HG03135 (cell line): ENCODE results near the gene SLFN5.
"Not testable (repeated sequence)": the region's sequence is repeated elsewhere in the genome, so short reads cannot be mapped to it uniquely, and the experiment has no call there.

Source experiments
- ATAC-seq: cut with Tn5 transposase; IDR thresholded peaks from one replicate; pipeline ENCODE4 v1.9.1; 2021; ENCODE audit warnings: mild to moderate bottlenecking, moderate library complexity; ENCODE audit not compliant: unreplicated experiment

Gene SLFN5

DNA sequence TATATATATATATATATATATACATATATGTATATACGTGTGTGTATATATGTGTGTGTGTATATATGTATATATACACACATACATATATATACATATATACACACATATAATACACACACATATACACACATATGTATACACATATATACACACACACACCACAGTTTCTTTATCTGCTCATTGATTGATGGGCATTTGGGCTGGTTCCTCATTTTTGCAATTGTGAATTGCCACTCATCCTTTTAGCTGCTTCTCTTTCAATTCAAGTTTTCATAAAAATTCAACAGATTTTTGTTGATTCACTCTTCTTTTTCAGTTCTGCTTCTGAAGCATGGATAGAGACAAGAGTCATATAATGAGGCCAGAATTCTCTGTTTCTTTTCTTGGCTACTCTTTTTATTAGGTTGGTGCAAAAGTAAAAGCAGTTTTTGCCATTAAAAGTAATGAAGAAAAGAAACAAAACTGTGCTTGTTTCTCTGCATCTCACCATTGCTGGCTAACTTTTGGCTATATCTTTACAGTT lies 44.5 kb downstream of the SLFN5 start:
- no peak for ATAC-seq

DNA sequence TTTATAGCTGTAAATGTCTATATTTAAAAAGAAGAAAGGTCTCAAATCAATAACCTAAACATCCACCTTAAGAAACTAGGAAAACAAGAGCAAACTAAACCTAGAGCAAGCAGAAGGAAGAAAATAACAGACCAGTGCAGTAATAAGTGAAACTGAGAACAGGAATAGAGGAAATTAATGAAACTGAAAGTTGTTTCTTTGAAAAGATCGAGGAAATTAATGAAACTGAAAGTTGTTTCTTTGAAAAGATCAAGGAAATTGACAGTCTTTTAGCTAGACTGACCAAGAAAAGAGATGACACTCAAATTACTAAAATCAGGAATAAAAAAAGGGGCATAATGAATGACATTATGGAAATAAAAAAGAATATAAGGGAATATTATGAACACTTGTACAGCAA lies 46.4 kb downstream of the SLFN5 start:
- no peak for ATAC-seq

DNA sequence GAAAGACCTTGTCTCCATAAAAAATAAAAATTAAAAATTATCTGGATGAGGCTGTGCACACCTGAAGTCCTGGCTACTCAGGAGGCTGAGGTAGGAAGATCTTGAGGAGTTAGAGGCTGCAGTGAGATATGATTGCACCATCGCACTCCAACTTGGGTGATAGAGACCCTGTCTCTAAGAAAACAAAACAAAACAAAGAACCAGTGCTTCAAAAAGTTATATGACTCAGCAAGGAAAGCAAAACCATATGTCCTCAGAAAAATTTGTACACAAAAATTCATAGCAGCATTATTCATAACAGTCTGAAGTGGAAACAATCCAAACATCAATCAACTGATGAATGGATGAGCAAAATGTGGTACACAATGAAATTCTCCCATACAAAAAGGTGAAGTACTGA lies 48.9 kb downstream of the SLFN5 start:
- ATAC-seq, result no peak

DNA sequence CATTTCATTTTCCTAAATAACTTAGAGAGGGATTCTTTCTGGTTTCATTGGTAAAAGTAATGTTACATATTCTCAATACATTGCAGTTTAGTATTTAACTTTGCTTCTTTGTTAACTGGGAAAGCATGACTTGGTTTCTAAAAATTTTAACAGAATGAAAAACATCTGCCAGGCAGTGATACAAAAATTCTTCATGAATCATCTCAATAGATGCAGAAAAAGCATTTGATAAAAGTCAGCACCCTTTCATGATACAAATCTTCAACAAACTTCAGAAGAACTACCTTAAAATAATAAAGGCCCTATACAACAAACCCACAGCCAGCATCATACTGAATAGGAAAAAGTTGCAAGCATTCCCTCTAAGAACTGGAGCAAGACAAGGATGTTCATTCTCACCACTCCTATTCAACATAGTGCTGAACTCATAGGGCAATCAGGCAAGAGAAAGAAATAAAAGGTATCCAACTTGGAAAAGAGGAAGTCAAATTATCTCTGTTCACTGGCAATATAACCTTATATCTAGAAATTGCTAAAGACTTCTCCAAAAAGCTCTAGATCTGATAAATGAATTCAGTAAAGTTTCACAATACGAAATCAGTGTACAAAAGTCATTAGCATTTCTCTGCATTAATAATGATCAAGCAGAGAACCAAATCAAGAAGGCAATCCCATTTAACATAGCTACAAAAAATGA lies 50.4 kb downstream of the SLFN5 start:
- no peak for ATAC-seq

DNA sequence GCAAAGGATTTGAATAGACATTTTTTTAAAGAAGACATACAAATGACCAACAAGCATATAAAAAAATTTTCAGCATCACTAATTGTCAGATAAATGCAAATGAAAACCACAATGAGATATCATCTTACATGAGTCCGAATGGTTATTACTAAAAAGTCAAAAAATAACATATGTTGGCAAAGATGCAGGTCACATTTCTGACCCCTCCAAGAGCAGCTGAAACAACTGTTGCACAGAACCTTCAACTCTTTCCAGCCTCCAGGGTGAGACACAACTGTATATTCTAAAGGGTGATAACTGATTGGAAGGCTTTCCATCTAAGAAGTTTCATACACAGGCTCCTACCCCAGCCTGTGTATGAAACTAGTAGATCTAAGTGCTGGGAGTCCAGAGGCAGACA lies 51.9 kb downstream of the SLFN5 start:
- no peak for ATAC-seq

DNA sequence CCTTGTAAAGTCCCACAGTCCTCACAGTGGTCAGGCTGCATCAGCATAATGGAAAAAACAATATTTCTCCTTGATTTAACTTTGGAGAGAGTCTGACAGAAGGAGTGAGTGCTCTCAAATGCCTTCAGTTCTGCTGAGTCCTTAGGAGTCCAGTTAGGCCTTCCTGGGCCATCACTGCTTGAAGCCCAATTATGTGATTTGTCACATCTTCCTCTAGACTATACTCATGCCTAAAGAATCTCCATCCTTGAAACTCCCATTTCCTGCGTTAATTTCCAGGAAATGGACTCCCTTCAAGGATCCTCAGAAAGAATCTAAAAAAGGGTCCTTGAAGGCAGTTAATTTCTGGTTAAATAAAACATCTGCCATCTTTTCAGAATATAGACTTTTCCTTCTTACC lies 52.8 kb downstream of the SLFN5 start:
- ATAC-seq, result no peak

DNA sequence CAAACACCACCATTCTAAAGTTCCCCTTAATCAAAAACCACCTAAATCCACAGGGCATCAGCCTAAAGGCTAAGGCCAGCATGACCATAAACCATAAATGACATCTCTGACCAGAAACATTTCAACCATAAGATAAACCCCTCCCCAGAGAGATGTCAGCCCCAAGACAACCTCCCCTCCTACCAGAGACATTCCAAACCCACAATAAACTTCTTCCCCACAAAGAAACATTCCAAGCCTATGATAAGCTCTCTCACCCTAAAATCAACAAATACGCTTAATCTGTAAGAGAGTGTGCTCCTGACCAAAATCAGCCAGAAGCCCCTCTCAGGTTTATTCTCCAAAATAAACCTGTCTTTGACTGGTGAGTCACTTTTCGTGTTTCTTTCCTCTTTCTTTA lies 54.8 kb downstream of the SLFN5 start:
- ATAC-seq, result no peak

DNA sequence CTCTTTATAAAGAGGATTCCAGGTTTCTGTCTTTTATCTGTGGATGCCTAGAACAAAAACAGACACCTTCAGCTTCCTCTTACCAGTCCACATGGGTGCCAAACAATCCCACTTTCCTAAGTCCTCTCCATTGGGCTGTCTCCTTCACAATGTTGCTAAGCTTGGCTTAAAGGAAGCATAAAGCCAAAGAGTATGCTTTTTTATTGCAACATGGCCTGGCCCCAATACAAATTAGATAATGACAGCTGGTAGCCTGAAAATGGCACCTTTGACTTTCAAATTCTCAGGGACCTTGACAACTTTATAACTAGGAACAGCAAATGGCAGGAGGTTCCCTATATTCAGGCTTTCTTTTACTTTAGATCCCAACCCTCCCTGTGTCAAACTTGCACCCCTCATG lies 55.8 kb downstream of the SLFN5 start:
- no peak for ATAC-seq

DNA sequence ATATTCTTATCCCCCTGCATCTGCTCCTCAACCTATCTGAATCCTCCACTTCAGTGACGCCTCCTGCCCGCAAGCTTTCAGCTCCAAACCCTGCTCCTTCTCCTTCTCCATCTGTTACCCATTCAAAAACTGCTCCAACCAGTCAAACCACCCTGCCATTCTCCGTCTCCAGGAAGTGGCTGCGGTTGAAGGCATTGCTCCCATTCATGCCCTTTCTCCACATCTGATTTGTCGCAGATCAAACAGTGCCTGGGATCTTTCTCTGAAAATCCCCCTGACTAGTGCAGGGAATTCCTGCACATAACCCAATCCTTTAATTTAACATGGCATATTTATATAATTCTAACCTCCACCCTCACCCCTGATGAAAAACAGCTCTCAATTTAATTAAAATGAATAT lies 56.3 kb downstream of the SLFN5 start:
- no peak for ATAC-seq

DNA sequence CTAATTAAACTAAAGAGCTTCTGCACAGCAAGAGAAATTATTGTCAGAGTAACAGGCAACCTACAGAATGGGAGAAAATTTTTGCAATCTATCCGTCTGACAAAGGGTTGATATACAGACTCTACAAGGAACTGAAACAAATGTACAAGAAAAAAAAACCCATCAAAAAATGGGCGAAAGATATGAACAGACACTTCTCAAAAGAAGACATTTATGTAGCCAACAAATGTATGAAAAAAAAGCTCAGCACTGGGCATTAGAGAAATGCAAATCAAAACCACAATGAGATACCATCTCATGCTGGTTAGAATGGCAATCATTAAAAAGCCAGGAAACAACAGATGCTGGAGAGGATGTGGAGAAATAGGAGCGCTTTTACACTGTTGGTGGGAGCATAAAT lies 66.5 kb downstream of the SLFN5 start:
- not testable (repeated sequence) for ATAC-seq

DNA sequence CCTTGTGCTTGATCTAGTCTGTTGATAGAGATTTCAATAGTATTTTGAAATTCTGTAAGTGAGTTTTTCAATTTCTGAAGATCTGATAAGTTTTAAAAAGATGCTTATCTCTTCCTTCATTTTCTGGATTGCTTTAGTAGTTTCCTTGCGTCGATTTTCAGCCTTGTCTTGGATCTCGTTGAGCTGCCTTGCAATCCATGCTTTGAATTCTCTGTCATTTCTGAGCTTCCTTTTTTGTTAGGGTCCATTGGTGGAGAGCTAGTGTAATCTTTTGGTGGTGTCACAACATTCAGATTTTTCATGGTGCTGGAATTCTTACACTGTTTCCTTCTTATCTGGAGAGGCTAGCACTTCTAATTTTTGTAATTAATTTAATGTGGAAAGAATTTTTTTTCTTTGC lies 69.5 kb downstream of the SLFN5 start:
- ATAC-seq, result no peak

DNA sequence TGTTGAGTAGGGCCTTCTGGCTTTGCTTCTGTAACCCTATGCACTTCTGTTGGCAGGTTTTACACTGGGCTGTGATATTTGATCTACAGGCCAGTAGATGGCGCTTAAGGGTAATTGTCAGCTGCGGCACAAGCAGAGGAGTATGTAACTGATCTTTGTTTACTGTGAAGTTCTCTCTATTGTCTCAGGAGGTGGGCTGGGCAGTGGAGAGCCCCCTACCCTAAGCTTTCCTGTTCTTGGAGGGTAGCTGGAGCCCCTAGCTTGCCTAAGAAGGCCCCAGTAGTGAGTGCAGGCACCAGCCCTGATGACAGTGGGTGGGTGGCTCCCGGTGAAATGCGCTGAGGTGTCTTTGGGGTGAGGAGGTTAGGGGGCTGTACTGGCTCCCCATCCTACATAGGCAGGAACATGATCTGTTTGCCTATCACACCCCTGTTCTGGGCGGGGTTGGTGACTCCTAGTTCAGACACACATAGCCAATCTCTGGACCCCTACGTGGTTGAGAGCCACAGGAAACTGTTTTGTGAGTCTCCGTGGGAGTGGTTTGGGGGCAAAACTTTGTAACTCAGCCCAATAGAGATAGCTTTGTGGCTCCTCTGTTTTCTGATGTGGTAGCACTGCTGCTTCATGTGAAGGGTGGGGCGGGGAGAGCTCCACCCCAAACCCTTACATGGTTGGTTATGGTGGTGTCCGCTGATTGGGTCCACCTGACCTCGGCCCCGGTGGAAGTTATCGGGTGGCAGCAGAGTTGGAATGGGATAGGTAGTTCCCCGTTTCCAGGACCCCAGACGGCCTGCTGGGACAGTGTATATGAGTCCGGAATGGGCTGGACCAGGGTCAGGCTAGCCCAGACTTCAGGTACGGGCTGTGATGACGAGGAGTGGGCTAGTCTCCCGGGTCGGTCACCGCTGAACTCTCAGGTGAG lies 70.2 kb downstream of the SLFN5 start:
- ATAC-seq, result peak; percentile 59

DNA sequence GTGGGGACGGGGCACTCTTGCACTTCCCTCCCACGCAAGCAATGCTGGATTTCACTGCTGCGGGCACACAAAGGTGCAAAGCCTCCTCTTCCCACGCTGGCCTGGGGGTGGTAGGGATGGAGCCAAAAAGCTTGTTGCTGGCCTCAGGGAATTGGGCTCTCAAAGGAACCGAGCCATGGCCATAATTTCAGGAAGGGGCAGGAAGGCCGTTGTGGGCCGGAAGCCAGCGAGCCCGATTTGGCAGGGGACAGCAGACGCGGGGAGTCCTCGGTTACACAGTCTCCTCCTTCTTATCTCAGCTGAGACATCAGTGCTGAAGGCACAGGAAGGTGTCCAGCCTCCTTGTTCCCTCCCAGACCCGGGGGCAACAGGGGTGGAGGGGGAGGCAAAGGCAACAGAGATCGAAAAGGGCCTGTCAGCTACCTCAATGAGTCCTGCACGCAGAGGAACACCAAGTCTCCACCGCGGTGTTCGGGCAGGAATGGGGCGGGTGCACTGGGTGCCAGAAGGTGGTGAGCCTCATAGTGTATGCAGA lies 71.1 kb downstream of the SLFN5 start:
- no peak for ATAC-seq

DNA sequence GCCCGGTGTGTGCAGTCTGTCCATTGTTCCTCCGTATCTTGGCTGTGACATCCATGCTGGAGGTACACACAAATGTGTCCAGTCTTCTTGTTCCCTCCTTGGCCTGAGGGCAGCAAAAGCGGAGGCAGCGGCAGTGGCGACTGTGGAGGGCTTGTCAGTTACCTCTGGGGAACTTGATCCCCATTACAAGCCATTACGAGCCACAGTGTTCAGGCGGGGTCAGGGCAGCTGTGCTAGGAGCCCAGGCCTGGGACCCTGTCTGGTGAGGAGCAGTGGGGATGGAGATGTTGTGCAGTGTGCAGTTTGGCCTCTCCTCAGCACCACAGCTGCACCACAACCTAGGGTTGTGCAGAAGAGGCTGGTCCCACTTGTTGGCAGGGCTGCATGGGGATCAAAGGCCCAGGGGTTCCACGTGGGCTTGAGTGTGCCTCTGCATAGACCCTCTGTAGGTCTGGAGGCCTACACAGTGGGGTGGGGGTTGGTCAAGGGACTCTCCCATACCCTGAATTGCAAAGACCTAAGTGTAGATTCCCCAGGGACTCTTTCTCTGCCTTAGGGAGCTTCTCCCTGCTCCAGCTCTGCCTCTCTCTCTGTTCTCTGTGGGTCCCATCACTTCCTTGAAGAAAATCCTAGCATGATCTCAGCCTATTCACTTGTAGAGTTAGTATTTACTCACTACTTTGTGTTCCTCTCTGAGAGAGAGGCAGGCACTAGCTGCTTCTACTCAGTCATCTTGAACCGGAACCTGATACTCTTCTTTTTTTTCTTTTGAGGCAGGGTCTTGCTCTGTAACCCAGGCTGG lies 71.7 kb downstream of the SLFN5 start:
- no peak for ATAC-seq

DNA sequence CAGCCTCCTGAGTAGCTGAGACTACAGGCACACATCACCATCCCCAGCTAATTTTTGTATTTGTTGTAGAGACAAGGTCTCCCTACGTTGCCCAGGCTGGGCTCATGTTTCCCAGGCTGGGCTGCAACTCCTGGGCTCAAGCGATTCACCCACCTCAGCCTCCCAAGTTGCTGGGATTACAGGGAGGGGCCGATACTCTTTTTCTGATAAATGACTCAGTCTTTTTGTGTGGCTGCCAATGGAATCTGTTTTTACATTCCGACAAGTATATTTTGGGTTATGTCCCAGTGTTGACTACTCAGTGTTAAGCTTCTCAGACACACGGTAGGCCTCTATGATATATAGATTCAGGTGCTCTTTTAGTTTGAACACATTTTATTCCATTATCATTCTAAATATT lies 72.4 kb downstream of the SLFN5 start:
- ATAC-seq, result no peak

DNA sequence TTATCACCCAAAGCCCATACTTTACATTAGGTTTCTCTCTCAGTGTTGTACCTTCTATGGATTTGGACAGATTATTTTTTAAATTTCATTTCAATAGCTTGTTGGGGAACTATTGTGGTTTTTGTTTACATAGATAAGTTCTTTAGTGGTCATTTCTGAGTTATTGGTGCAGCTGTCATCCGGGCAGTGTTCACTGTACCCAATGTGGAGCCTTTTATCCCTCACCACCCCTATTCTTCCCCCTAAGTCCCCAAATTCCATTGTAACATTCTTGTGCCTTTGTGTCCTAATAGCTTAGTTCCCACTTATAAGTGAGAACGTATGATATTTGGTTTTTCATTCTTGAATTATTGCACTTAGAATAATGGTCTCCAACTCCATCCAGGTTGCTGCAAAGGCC lies 73.1 kb downstream of the SLFN5 start:
- no peak for ATAC-seq

DNA sequence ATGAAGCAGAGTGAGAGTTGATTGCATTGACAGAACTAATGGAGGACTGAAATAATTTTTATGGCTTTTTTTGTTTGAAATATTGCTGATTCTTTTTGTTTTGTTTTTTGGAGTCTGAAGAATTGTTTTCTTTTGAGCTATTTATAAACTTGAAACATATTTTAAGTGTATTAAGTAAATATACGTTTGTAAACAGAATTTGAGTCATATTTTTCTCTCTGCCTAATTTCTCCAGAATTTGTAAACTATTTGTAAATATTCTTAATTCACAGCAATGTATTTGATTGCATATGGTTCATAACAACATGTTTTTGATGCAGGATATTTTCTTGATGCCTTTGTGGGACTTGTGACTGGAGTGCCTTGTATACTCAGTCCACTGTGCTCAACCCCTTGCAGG lies 79.9 kb downstream of the SLFN5 start:
- ATAC-seq, result no peak
